GM12892 (cell line): ENCODE measurements around the gene ATRN.

Experiments used
- DNase-seq: peaks from one replicate; pipeline ENCODE4 v3.0.0; 2011; ENCODE audit not compliant: insufficient read length
- FAIRE-seq: peaks from 2 replicates; lab custom pipeline; 2011; peaks lifted over from hg19 to GRCh38; lab: Jason Lieb, UNC
- POLR2A ChIP-seq: IDR thresholded peaks from 2 replicates; pipeline ENCODE4 v1.6.1; 2011; ENCODE audit warnings: low read depth, low read length, control low read depth
- POLR2AphosphoS5 ChIP-seq: IDR thresholded peaks from 2 replicates; pipeline ENCODE4 v1.6.1; 2011; ENCODE audit warnings: low read depth, low read length, control low read depth
- TAF1 ChIP-seq: IDR thresholded peaks from 2 replicates; pipeline ENCODE4 v1.6.1; 2011; ENCODE audit warnings: low read depth, mild to moderate bottlenecking, control low read depth, low read length, borderline replicate concordance

Gene ATRN

GRCh38 chr20:3659492-3660261 is 188.9 kb downstream of the ATRN start:
- DNase-seq, result no peak
- FAIRE-seq, result no peak

GRCh38 chr20:3660262-3661059 is 189.6 kb downstream of the ATRN start:
- TF ChIP-seq POLR2A (no peak), POLR2AphosphoS5 (no peak), TAF1 (no peak)
- DNase-seq, result no peak
- no peak for FAIRE-seq

More at GRCh38 chr20:3659492-3660261, 188.9 kb downstream of the ATRN start:
- TF ChIP-seq POLR2AphosphoS5, result no peak
- TF ChIP-seq TAF1, result no peak
- no peak for TF ChIP-seq POLR2A

GRCh38 chr20:3661060-3661813 is 190.4 kb downstream of the ATRN start:
- TF ChIP-seq POLR2AphosphoS5, result no peak
- no peak for TF ChIP-seq POLR2A
- TF ChIP-seq TAF1, result no peak
- DNase-seq, result no peak
- FAIRE-seq, result no peak

GRCh38 chr20:3661814-3662665 is 191.2 kb downstream of the ATRN start:
- DNase-seq (no peak), FAIRE-seq (no peak)
- no peak for TF ChIP-seq POLR2A

GRCh38 chr20:3663031-3663701 is 192.3 kb downstream of the ATRN start, which contains the start of gene GFRA4:
TSS of gene GFRA4 (minus strand) at chr20:3663399. CDS start at chr20:3663399, 0 bp downstream.
- FAIRE-seq (no peak), DNase-seq (no peak)
- TF ChIP-seq TAF1 (no peak), POLR2A (no peak), POLR2AphosphoS5 (no peak)

- FAIRE-seq (peak; percentile 9), DNase-seq (no peak)
- no peak for TF ChIP-seq POLR2A
- TF ChIP-seq POLR2AphosphoS5, result no peak
- TF ChIP-seq TAF1, result no peak
Observed at GRCh38 chr20:3663858-3664257, 193.0 kb downstream of the ATRN start.

- DNase-seq, result no peak
- TF ChIP-seq POLR2AphosphoS5 (no peak), TAF1 (no peak), POLR2A (no peak)
- FAIRE-seq, result no peak
Observed at GRCh38 chr20:3667434-3668037, 196.7 kb downstream of the ATRN start.

- FAIRE-seq, result no peak
- no peak for DNase-seq
- no peak for TF ChIP-seq TAF1
- TF ChIP-seq POLR2AphosphoS5, result no peak
- no peak for TF ChIP-seq POLR2A
Observed at GRCh38 chr20:3669710-3670367, 199.0 kb downstream of the ATRN start.

- DNase-seq (no peak), FAIRE-seq (no peak)
- TF ChIP-seq TAF1, result no peak
- no peak for TF ChIP-seq POLR2AphosphoS5
- TF ChIP-seq POLR2A, result no peak
Observed at GRCh38 chr20:3670511-3670910, 199.7 kb downstream of the ATRN start.
